Calu3 (cell line): ENCODE results near the gene SGSH. TPM values are rescaled to one million over a fixed set of nuclear protein-coding genes. Genes with fewer than 3 reads are reported as not detected.

Experiments used
- BruUV-seq: library from RNA; stranded (reverse); fragments of 400-500 nt; replicated peaks from 2 replicates; lab custom pipeline; 2021; lab: Mats Ljungman, UMichigan
- CTCF ChIA-PET: fragments of 300-600 bp; sonication (Branson Sonifier 250); formaldehyde crosslinking; loops from one replicate; lab custom pipeline; 2022; ENCODE audit warnings: antibody characterized with exemption; lab: Charles Lee
- DNase-seq: peaks from one replicate; pipeline ENCODE4 v3.0.0; 2022
- H3K27ac Mint-ChIP-seq: one replicate; pipeline ENCODE4 v1.8.0; 2022; ENCODE audit warnings: mixed read lengths; ENCODE audit not compliant: unreplicated experiment
- H3K27me3 Mint-ChIP-seq: one replicate; pipeline ENCODE4 v1.8.0; 2022; ENCODE audit warnings: mixed read lengths; ENCODE audit not compliant: unreplicated experiment
- H3K36me3 Mint-ChIP-seq: one replicate; pipeline ENCODE4 v1.8.0; 2022; ENCODE audit warnings: mild to moderate bottlenecking, moderate library complexity, mixed read lengths; ENCODE audit not compliant: insufficient read depth, unreplicated experiment
- H3K4me1 Mint-ChIP-seq: one replicate; pipeline ENCODE4 v1.8.0; 2022; ENCODE audit warnings: mild to moderate bottlenecking, low read depth, mixed read lengths; ENCODE audit not compliant: unreplicated experiment
- H3K4me3 Mint-ChIP-seq: one replicate; pipeline ENCODE4 v1.8.0; 2022; ENCODE audit warnings: mild to moderate bottlenecking, low read depth, moderate library complexity, mixed read lengths; ENCODE audit not compliant: unreplicated experiment
- H3K9me3 Mint-ChIP-seq: one replicate; pipeline ENCODE4 v1.8.0; 2022; ENCODE audit warnings: low read depth, mixed read lengths; ENCODE audit not compliant: unreplicated experiment
- intact Hi-C: fragments of 100-400 bp; cut with micrococcal nuclease; formaldehyde crosslinking; loops from one replicate; pipeline ENCODE4 v1.10.0; 2022; ENCODE audit not compliant: unreplicated experiment
- total RNA-seq: library from RNA; stranded (reverse); gene quantifications from 2 replicates; pipeline ENCODE4 v1.2.3, GENCODE V29; 2022
- TF ChIP-seq, protein P1 (sequence below): fragments of 200-600 bp; IDR thresholded peaks from one replicate; pipeline ENCODE4 v1.8.0; 2022; ENCODE audit warnings: antibody characterized with exemption; ENCODE audit not compliant: unreplicated experiment

Gene SGSH
- total RNA-seq, 1 experiment from 2014 or later, result 32.2 TPM

DNA sequence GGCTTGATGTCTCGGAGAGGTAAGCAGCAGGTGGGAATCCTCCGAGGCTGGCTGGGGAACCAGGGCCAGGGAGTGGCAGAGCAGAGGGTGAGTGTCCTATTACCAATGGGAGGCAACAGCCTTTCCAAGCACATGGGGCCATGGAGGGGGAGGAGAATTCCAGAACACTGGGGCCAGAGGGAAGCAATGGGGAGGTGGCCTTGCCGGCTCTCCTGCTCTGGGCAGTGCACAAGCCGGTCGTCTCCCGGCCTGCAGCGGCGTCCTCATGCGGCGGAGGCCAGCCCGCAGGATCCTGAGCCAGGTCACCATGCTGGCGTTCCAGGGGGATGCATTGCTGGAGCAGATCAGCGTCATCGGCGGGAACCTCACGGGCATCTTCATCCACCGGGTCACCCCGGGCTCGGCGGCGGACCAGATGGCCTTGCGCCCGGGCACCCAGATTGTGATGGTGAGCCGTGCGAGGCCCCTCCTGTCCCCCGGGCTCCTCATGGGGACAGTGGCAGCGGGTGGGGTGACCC, 21.9 kb downstream of the SGSH start:
- CTCF ChIA-PET, result no interaction called here
- Mint-ChIP-seq H3K9me3 (no peaks in the 10 kb centered on the region), H3K27ac (no peak overlapping the region), H3K4me1 (no peaks in the 10 kb centered on the region), H3K4me3 (no peak overlapping the region), H3K27me3 (no peaks in the 10 kb centered on the region), H3K36me3 (peaks cover 18% of the 10 kb centered on the region)
- TF ChIP-seq, protein P1, sequence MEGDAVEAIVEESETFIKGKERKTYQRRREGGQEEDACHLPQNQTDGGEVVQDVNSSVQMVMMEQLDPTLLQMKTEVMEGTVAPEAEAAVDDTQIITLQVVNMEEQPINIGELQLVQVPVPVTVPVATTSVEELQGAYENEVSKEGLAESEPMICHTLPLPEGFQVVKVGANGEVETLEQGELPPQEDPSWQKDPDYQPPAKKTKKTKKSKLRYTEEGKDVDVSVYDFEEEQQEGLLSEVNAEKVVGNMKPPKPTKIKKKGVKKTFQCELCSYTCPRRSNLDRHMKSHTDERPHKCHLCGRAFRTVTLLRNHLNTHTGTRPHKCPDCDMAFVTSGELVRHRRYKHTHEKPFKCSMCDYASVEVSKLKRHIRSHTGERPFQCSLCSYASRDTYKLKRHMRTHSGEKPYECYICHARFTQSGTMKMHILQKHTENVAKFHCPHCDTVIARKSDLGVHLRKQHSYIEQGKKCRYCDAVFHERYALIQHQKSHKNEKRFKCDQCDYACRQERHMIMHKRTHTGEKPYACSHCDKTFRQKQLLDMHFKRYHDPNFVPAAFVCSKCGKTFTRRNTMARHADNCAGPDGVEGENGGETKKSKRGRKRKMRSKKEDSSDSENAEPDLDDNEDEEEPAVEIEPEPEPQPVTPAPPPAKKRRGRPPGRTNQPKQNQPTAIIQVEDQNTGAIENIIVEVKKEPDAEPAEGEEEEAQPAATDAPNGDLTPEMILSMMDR, result no peak
- DNase-seq, result no peak
- intact Hi-C loops, result no loop called here
- BruUV-seq, result no TSS peak

DNA sequence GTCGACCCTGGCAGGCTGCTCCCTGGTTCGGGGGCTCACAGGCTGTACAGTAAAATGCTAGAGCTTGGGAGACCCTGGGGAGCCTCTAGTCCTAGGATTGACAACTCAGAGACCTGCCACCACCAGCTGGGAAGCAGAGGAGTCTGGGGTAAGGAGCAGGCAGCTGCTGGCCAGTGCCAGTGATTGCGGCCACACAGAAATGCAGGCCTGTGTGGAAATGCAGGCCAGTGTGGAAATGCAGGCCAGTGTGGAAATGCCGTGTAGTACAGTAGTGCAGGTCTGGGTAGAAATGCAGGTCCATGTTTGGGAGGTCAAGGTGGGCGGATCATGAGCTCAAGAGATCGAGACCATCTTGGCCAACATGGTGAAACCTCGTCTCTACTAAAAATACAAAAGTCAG, 23.5 kb downstream of the SGSH start:
- Mint-ChIP-seq H3K4me1 (no peaks in the 10 kb centered on the region), H3K27me3 (no peaks in the 10 kb centered on the region), H3K27ac (no peak overlapping the region), H3K36me3 (peaks cover 5% of the 10 kb centered on the region), H3K9me3 (no peaks in the 10 kb centered on the region), H3K4me3 (no peak overlapping the region)
- no TSS peak for BruUV-seq
- TF ChIP-seq, protein P1, result no peak
- DNase-seq, result no peak
- CTCF ChIA-PET, result interaction anchor here (0.6 to 0.7 kb wide), 3 partner anchors 16 to 267 kb away, joined by 3 to 6 read pairs (median 3); no protein-coding TSS in a partner anchor
- intact Hi-C loops, result no loop called here

DNA sequence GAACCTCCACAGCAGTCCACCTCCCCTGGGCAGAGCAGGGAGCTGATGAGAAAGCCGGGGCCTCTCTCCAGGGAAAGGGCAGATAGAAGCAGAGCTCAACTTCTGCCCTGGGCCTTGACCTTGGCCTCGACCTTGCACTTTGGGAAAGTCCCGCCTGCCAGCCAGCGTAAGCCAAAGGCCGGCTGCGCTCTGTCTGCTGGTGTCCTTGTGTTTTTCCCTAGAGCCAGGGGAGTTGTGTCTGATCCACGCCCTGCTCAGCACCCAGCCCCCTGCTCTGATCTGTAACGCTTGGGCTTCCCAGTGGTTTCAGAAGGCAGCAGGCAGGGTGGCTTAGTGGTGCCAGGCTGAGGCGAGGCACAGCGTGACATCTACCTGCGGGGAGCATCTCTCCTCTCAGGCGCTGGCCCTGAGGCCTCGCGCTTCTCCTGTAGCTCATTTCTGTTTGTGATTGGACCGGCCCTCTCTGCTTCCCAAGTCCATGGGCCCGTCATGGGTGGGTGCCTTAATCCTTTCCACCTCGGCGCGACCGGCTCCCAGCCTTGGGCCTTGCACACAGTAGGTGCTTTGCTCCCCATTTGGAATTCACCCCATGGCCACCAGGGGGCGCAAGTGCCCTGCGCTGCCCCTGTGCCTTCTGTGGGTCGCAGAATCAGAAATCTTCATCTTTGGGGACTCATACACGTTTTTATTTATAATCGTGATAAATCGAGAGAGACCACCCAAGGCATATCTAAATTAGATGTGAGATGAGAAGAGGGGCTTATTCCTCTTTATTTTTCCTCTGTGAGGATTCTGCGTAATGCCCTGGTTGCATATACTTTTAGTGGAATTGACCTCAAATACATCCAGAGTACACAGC, 24.2 kb downstream of the SGSH start:
- H3K4me1 Mint-ChIP-seq, result no peaks in the 10 kb centered on the region
- TF ChIP-seq, protein P1, result peak; percentile 94
- intact Hi-C loops, result no loop called here
- no TSS peak for BruUV-seq
- H3K4me3 Mint-ChIP-seq, result no peak overlapping the region
- peaks cover 5% of the 10 kb centered on the region for H3K36me3 Mint-ChIP-seq
- CTCF ChIA-PET, result interaction anchor here (0.6 kb wide), 2 partner anchors 15 to 25 kb away, joined by 3 read pairs; partner anchors contain the start of gene SLC26A11
- peak; percentile 26 for DNase-seq
- H3K27me3 Mint-ChIP-seq, result no peaks in the 10 kb centered on the region
- H3K9me3 Mint-ChIP-seq, result no peaks in the 10 kb centered on the region
- no peak overlapping the region for H3K27ac Mint-ChIP-seq

DNA sequence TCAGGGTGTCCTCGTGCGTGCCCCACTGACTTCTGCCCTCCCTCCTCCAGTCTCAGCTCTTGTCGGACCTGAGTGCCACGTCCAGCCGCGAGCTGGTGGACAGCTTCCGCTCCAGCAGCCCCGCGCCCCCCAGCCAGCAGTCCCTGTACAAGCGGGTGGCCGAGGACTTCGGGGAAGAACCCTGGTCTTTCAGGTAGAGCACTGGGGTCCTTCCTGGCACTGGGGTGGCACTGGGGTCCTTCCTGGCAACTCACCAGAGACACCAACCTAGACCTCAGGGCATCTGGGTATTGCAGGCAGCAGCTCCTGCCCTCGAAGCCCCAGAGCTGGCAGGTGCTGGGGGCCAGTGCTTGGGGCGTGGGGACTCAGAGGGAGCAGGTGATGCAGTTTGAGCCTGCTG, 25.0 kb downstream of the SGSH start:
- Mint-ChIP-seq H3K36me3 (peaks cover 5% of the 10 kb centered on the region), H3K27me3 (no peaks in the 10 kb centered on the region), H3K27ac (no peak overlapping the region), H3K4me1 (no peaks in the 10 kb centered on the region), H3K4me3 (no peak overlapping the region), H3K9me3 (no peaks in the 10 kb centered on the region)
- CTCF ChIA-PET, result no interaction called here
- TF ChIP-seq, protein P1, result no peak
- no TSS peak for BruUV-seq
- intact Hi-C loops, result no loop called here
- DNase-seq, result no peak
